ENCODE measurements around the gene SOWAHB. TPM values are rescaled to one million over a fixed set of nuclear protein-coding genes. Genes with fewer than 3 reads are reported as not detected.

Gene SOWAHB, protein sequence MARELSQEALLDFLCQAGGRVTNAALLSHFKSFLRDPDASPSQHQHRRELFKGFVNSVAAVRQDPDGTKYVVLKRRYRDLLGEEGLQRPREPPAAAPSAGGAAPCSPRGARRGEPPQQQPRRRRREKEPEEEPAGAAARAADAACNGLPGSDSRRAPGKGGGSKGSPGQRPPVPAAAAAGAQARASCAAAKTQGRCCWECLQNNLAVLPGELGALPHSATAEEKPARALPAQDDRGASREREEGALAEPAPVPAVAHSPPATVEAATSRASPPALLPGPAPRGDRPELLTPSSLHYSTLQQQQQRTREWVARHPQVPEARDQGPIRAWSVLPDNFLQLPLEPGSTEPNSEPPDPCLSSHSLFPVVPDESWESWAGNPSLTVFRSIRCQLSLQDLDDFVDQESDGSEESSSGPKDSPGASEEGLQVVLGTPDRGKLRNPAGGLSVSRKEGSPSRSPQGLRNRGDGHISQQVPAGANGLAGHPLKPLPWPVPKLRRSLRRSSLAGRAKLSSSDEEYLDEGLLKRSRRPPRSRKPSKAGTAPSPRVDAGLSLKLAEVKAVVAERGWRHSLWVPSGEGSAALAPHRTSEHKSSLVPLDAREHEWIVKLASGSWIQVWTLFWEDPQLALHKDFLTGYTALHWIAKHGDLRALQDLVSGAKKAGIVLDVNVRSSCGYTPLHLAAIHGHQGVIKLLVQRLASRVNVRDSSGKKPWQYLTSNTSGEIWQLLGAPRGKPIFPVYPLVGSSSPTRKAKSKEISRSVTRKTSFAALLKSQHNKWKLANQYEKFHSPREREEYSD
- not detected in 2 replicates for total RNA-seq

DNA sequence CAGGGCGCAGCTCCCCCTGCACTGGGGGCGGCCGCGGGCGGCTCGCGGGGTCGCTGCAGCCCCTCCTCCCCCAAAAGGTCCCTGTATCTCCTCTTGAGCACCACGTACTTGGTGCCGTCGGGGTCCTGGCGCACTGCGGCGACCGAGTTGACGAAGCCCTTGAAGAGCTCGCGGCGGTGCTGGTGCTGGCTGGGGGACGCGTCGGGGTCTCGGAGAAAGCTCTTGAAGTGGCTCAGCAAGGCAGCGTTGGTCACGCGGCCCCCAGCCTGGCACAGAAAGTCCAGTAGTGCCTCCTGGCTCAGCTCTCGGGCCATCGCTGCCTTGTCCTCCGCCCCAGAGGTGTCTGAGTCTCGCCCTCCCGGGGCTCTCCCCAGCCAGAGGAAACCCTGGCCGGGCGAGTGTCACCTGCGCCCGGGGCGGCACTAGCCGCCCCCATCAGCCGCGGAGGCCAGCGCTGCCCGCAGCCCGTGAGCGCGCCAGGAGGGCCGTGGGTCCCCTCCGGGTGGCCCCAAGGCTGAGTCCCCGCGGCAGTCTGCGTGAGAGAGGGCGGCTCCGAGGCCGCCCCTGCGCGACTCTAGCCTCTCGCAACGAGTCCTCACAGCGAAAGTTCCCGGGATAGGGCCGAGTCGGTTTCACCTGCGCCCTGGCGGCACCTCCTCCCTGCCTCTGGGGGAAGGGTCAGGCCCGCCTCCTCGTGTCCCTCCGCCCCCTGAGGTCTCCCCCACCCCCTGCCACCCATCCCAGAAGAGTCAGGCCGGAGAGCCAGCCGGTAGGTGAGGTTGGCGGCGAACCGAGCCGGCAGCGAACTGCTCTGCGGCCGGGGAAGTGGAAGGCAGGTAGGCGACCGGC is at the start of gene SOWAHB:
Gene SOWAHB (minus strand): TSS at position 609 of the 849 bp plus-strand sequence. CDS start 295 bp downstream, at position 314.

Other genes with a start within 250 kb of the SOWAHB start
- 254 TPM in 2 replicates for gene SEPTIN11, start 51.6 kb upstream of the SOWAHB start, total RNA-seq
- 78.8 and 111 TPM in 2 replicates for gene CCNI, start 177.8 kb upstream of the SOWAHB start, total RNA-seq

Data from regular cardiac myocyte (primary cell).